Psoas muscle (tissue), 8 donors: ENCODE results near the gene DAZL. TPM values are rescaled to one million over a fixed set of nuclear protein-coding genes. Genes with fewer than 3 reads are reported as not detected.

ENCODE experiments used
- ATAC-seq, 4 donors: fragments of 200-7000 bp; cut with Tn5 transposase; one replicate each; pipeline ENCODE4 v1.9.1; 2020; ENCODE audit warnings: moderate library complexity in 3 of 4, mild to moderate bottlenecking in 2 of 4
- DNase-seq, 2 donors: peaks; one replicate each; pipeline ENCODE4 v3.0.0-alpha.2; 2020
- H3K27ac ChIP-seq: fragments of 200-600 bp; one replicate; pipeline ENCODE4 v1.8.0; 2022
- H3K27me3 ChIP-seq, 3 donors: fragments of 200-600 bp in 1 of 3; one replicate each; pipeline versions ENCODE4 v1.6.1 to v1.8.0; 2013 to 2022; ENCODE audit warnings: low read length in 2 of 3, mild to moderate bottlenecking in 2 of 3, moderate library complexity in 1 of 3; ENCODE audit not compliant: insufficient read depth in 3 of 3
- H3K36me3 ChIP-seq, 2 donors: fragments of 200-600 bp in 1 of 2; one replicate each; pipeline versions ENCODE4 v1.6.1 to v1.8.0; 2013 to 2022; ENCODE audit warnings: low read depth in 1 of 2, mild to moderate bottlenecking in 1 of 2, moderate library complexity in 1 of 2; ENCODE audit not compliant: insufficient read depth in 1 of 2
- H3K4me1 ChIP-seq: fragments of 200-600 bp; one replicate; pipeline ENCODE4 v1.8.0; 2022
- H3K4me3 ChIP-seq: fragments of 200-600 bp; one replicate; pipeline ENCODE4 v1.8.0; 2022; ENCODE audit warnings: mild to moderate bottlenecking
- H3K9me3 ChIP-seq: fragments of 200-600 bp; one replicate; pipeline ENCODE4 v1.8.0; 2022
- WGBS, 3 donors: extraction: QIAGEN DNeasy Blood & Tissue Kit; methylation state at CpG; one replicate each; pipeline versions ENCODE4 v1.1.6 to v1.1.7; 2013; 5-methylcytosine and 5-hydroxymethylcytosine counted together
- intact Hi-C, 2 donors: fragments of 100-400 bp; cut with DNase I; formaldehyde crosslinking; loops; one replicate each; pipeline versions ENCODE4 v1.11.0 to v1.14.2; 2022
- long read RNA-seq, 2 donors: library from polyadenylated mRNA; unstranded; transcript quantifications; one replicate each; pipeline ENCODE4 v2.0.0, GENCODE V29; 2021
- polyA plus RNA-seq, 3 donors: library from polyadenylated mRNA; stranded (reverse); fragments of 200-250 nt; gene quantifications; one replicate each; pipeline ENCODE4 v1.2.3, GENCODE V29; 2013
- total RNA-seq, 4 donors: library from RNA; stranded (reverse); fragmentation: NEBNext Ultra II Directional in 2 of 4; extraction: Animal tissue kit (Norgen Biotek cat#: 25700) in 2 of 4; gene quantifications; one replicate each; pipeline versions ENCODE4 v1.2.1 to v1.2.4, GENCODE V29; 2021 to 2023
- TF ChIP-seq, protein P1 (sequence below): fragments of 200-600 bp; IDR thresholded peaks from one replicate; pipeline ENCODE4 v1.8.0; 2022; ENCODE audit warnings: antibody characterized with exemption
- donor health status: healthy with polysubstance abuse.
- donor health status: DM: no; HTN: no; CAD: no; lungs with moderate emphysema.
- donor health status: Bipolar disorder and iron deficiency.
- donor health status: healthy.
- donor health status: DM: yes; HTN: yes; CAD: no.
- donor health status: DM: no; HTN: no; CAD: no.
- donor health status: DM: no; HTN: no; CAD: no.
- donor health status: DM: yes; HTN: yes; CAD: no.

The DAZL gene, protein sequence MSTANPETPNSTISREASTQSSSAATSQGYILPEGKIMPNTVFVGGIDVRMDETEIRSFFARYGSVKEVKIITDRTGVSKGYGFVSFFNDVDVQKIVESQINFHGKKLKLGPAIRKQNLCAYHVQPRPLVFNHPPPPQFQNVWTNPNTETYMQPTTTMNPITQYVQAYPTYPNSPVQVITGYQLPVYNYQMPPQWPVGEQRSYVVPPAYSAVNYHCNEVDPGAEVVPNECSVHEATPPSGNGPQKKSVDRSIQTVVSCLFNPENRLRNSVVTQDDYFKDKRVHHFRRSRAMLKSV
- total RNA-seq (not detected), polyA plus RNA-seq (not detected)
- long read RNA-seq, donor 1: 0 reads
- long read RNA-seq, donor 2: 0 reads

DNA sequence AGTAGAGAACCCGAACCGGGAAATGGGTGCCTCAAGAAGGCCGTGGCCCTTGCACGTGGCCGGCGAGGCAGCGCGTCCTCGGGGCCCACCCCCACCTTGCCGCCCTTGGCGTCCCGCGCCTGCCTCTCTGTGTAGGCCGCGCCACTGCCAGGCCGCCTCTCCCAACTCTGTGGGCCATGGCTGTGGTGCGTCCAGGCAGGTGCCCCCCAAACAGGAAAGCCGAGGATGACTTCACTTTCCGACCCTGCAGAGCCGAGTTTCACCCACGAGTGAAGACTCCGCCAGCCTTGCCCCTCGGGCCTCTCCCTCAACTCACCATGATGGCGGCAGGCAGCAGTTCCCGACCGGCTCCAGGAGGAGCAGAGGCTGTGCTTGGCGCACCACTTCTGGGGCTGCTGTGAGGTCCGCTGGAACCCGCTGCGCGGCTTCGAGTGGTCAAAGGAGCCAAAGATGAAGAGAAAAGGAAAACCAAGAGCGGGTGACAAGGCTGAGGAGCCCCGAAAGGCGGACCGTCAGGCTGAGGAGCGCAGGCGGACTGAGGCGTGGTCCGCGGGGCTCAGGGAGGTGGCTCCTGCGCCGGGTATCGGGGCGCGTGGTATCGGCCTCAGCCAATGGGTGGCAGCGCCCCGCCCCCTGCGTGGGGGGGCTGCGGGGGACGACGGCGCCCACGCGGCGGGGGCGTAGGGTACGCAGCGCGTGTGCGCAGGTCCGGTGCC, at the start of gene DAZL:
Gene DAZL, minus strand, starts transcription at position 537 of the 716 bp plus-strand sequence. Its CDS starts 218 bp downstream, at position 319.
- TF ChIP-seq, protein P1, sequence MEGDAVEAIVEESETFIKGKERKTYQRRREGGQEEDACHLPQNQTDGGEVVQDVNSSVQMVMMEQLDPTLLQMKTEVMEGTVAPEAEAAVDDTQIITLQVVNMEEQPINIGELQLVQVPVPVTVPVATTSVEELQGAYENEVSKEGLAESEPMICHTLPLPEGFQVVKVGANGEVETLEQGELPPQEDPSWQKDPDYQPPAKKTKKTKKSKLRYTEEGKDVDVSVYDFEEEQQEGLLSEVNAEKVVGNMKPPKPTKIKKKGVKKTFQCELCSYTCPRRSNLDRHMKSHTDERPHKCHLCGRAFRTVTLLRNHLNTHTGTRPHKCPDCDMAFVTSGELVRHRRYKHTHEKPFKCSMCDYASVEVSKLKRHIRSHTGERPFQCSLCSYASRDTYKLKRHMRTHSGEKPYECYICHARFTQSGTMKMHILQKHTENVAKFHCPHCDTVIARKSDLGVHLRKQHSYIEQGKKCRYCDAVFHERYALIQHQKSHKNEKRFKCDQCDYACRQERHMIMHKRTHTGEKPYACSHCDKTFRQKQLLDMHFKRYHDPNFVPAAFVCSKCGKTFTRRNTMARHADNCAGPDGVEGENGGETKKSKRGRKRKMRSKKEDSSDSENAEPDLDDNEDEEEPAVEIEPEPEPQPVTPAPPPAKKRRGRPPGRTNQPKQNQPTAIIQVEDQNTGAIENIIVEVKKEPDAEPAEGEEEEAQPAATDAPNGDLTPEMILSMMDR: no peak
- ATAC-seq: no peak
- no peak within 1 kb of the TSS for H3K27ac ChIP-seq
- H3K4me1 ChIP-seq: peaks cover 4% of the 10 kb centered on the region
- DNase-seq: no peak
- H3K9me3 ChIP-seq: no peaks in the 10 kb centered on the region
- 97 to 98% (median 98%) methylated on average over 61 to 63 of the region's 63 CpGs for WGBS, 3 donors
- H3K36me3 ChIP-seq: no peaks in the 10 kb centered on the region
- H3K4me3 ChIP-seq: no peak within 1 kb of the TSS
- intact Hi-C loops: loop anchor here (5.0 to 10.0 kb wide), 4 partner anchors 240 to 627 kb away; partner anchors contain the start of gene PLCL2 (in 1 of the 2)
- H3K27me3 ChIP-seq: no peaks in the 10 kb centered on the region

DNA sequence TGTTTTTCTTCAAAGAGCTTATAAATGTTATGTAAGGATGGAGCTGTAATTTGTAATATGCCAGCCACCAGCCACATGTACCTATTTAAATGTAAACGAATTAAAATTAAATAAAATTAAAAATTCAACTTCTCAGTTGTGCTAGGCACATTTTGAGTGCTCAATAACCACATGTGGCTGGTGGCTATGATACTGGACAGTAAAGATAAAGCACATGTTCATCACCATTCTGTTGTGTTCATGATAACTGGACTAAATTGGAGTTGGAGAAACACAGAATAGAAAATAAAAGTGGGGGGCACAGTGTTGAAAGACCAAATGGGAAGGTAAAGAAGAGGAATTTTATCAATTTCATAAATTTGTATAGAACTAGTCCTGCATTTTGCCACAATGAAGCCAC, 49.8 kb upstream of the DAZL start:
- TF ChIP-seq, protein P1: no peak
- Histone ChIP-seq H3K27me3 (no peaks in the 10 kb centered on the region), H3K27ac (no peak overlapping the region), H3K4me1 (no peaks in the 10 kb centered on the region), H3K4me3 (no peak overlapping the region), H3K36me3 (no peaks in the 10 kb centered on the region), H3K9me3 (no peaks in the 10 kb centered on the region)
- intact Hi-C loops: no loop called here
- no peak for ATAC-seq
- no peak for DNase-seq
- WGBS, 3 donors: 49 to 62% (median 57%) methylated on average over 1 of the region's 1 CpG

DNA sequence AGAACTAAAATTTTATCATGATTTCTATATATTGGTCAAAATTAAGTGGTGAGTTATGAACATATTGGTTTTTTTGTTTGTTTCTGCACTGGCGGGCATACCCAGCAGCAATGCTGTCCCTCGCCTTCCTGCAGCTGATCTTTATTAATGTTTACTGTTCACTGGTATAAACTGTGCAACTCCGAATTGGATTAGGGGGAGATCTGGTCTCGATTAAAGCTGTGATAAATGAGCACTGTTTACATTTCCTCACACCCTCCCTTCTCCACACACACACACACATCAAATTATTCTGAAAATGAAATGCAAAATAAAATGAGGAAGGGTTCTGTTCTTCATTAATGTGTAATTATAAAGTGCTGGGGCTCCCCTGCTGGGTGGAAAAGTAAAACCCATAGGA, 48.5 kb upstream of the DAZL start:
- intact Hi-C loops: no loop called here
- Histone ChIP-seq H3K9me3 (no peaks in the 10 kb centered on the region), H3K27me3 (no peaks in the 10 kb centered on the region), H3K4me1 (no peaks in the 10 kb centered on the region), H3K36me3 (no peaks in the 10 kb centered on the region), H3K4me3 (no peak overlapping the region), H3K27ac (no peak overlapping the region)
- DNase-seq (no peak), ATAC-seq (no peak)
- WGBS, 3 donors: 76 to 81% (median 79%) methylated on average over 4 of the region's 4 CpGs
- TF ChIP-seq, protein P1: no peak

DNA sequence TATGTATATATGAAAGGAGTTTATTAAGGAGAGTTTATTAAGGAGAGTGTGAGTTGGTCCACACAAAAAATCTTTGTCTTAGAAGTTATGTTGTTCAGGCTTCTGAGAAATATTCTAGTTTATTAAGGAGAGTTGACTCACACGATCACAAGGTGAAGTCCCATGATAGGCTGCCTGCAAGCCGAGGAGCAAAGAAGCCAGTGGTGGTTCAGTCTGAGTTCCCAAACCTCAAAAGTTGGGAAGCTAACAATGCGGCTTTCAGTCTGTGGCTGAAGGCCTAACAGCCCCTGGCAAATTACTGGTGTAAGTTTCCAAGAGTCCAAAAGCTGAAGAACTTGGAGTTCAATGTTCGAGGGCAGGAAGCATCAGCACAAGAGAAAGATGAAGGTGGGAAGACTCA, 42.4 kb upstream of the DAZL start:
- Histone ChIP-seq H3K27ac (no peak overlapping the region), H3K9me3 (no peaks in the 10 kb centered on the region), H3K4me1 (no peaks in the 10 kb centered on the region), H3K36me3 (no peaks in the 10 kb centered on the region), H3K4me3 (no peak overlapping the region), H3K27me3 (no peaks in the 10 kb centered on the region)
- WGBS, 3 donors: 90 to 91% (median 91%) methylated on average over 4 of the region's 4 CpGs
- intact Hi-C loops: no loop called here
- TF ChIP-seq, protein P1: no peak
- no peak for DNase-seq
- ATAC-seq: no peak
